OCI-LY3 (cell line): ENCODE results near the gene FOCAD.

Experiments used
- H2AFZ ChIP-seq: fragments of 200-600, 300-600 bp; shearing (Covaris generic); 2 replicates; pipeline ENCODE4 v1.6.0; 2014; ENCODE audit warnings: antibody characterized with exemption, low read depth, low read length
- H3K27ac ChIP-seq: fragments of 200-600, 300-600 bp; sonication (generic); 2 replicates; pipeline ENCODE4 v1.5.1; 2014; ENCODE audit warnings: mild to moderate bottlenecking, low read length, moderate library complexity, mixed read lengths
- H3K27me3 ChIP-seq: fragments of 200-600, 300-600 bp; sonication (generic); 2 replicates; pipeline ENCODE4 v1.6.1; 2014; ENCODE audit warnings: low read depth, low read length, mixed read lengths
- H3K36me3 ChIP-seq: fragments of 200-600, 300-600 bp; sonication (generic); replicated peaks from 2 replicates; pipeline ENCODE3; 2014; ENCODE audit warnings: low read depth, low read length, mixed read lengths
- H3K4me1 ChIP-seq: fragments of 300-600, 200-600 bp; sonication (generic); 2 replicates; pipeline ENCODE4 v1.6.1; 2014; ENCODE audit warnings: low read length, mixed read lengths
- H3K4me2 ChIP-seq: fragments of 200-600, 300-600 bp; sonication (generic); 2 replicates; pipeline ENCODE4 v1.6.1; 2014; ENCODE audit warnings: low read length, mixed read lengths
- H3K4me3 ChIP-seq: fragments of 300-600, 200-600 bp; sonication (generic); 2 replicates; pipeline ENCODE4 v1.5.1; 2014; ENCODE audit warnings: antibody characterized with exemption, mild to moderate bottlenecking, low read length, moderate library complexity
- H3K79me2 ChIP-seq: fragments of 300-600, 200-600 bp; shearing (Covaris generic); 2 replicates; pipeline ENCODE4 v1.6.1; 2014; ENCODE audit warnings: mild to moderate bottlenecking, low read length, mixed read lengths
- H3K9ac ChIP-seq: fragments of 300-600, 200-600 bp; shearing (Covaris generic); 2 replicates; pipeline ENCODE4 v1.6.0; 2014; ENCODE audit warnings: mild to moderate bottlenecking, low read length, moderate library complexity
- H3K9me3 ChIP-seq: fragments of 200-600, 300-600 bp; shearing (Covaris generic); 2 replicates; pipeline ENCODE4 v1.6.1; 2014; ENCODE audit warnings: low read length, mixed read lengths; ENCODE audit not compliant: insufficient read depth
- H4K20me1 ChIP-seq: fragments of 200-600, 300-600 bp; sonication (generic); 2 replicates; pipeline ENCODE4 v1.6.1; 2016; ENCODE audit warnings: low read length, mixed read lengths; ENCODE audit not compliant: insufficient read depth
- CTCF ChIP-seq: fragments of 200-600, 300-600 bp; sonication (generic); IDR thresholded peaks from 2 replicates; pipeline ENCODE4 v1.5.1; 2014; ENCODE audit warnings: antibody characterized with exemption, low read length, low read depth
- EZH2phosphoT487 ChIP-seq: fragments of 200-600 bp; shearing (Covaris generic); IDR thresholded peaks from 2 replicates; pipeline ENCODE4 v1.6.1; 2018; ENCODE audit warnings: antibody characterized with exemption, mixed run types, low read depth

FOCAD gene

GRCh38 chr9:20872340-20872977 is 188.4 kb downstream of the FOCAD start:
- H3K4me3 ChIP-seq = no peak overlapping the region
- H3K27me3 ChIP-seq = no peaks in the 10 kb centered on the region
- H3K9ac ChIP-seq = no peak overlapping the region
- no peak for TF ChIP-seq CTCF
- no peak for TF ChIP-seq EZH2phosphoT487
- H2AFZ ChIP-seq = no peak overlapping the region
- H4K20me1 ChIP-seq = no peaks in the 10 kb centered on the region
- no peak overlapping the region for H3K4me2 ChIP-seq
- no peak overlapping the region for H3K27ac ChIP-seq
- H3K9me3 ChIP-seq = no peaks in the 10 kb centered on the region
- no peaks in the 10 kb centered on the region for H3K79me2 ChIP-seq
- no peaks in the 10 kb centered on the region for H3K36me3 ChIP-seq
- peaks cover 8% of the 10 kb centered on the region for H3K4me1 ChIP-seq

GRCh38 chr9:20873240-20873865 is 189.3 kb downstream of the FOCAD start:
- Histone ChIP-seq H3K4me2 (no peak overlapping the region), H4K20me1 (no peaks in the 10 kb centered on the region), H3K79me2 (no peaks in the 10 kb centered on the region), H3K27me3 (no peaks in the 10 kb centered on the region), H2AFZ (no peak overlapping the region), H3K4me3 (no peak overlapping the region), H3K36me3 (no peaks in the 10 kb centered on the region), H3K4me1 (peaks cover 8% of the 10 kb centered on the region), H3K9ac (no peak overlapping the region), H3K9me3 (no peaks in the 10 kb centered on the region), H3K27ac (no peak overlapping the region)
- TF ChIP-seq EZH2phosphoT487 (no peak), CTCF (no peak)

GRCh38 chr9:20880271-20880670 is 196.2 kb downstream of the FOCAD start:
- H3K4me3 ChIP-seq = no peak overlapping the region
- H3K36me3 ChIP-seq = no peaks in the 10 kb centered on the region
- no peak for TF ChIP-seq CTCF
- no peak for TF ChIP-seq EZH2phosphoT487
- no peaks in the 10 kb centered on the region for H4K20me1 ChIP-seq
- peaks cover 7% of the 10 kb centered on the region; the same call in 1 of the 2 replicates for H3K4me1 ChIP-seq
- H3K9ac ChIP-seq = no peak overlapping the region
- no peak overlapping the region for H3K27ac ChIP-seq
- no peak overlapping the region for H2AFZ ChIP-seq
- H3K4me2 ChIP-seq = no peak overlapping the region
- no peaks in the 10 kb centered on the region for H3K79me2 ChIP-seq
- H3K9me3 ChIP-seq = no peaks in the 10 kb centered on the region
- no peaks in the 10 kb centered on the region for H3K27me3 ChIP-seq

- Histone ChIP-seq H3K4me3 (no peak overlapping the region), H3K4me2 (no peak overlapping the region), H4K20me1 (no peaks in the 10 kb centered on the region), H3K4me1 (peaks cover 7% of the 10 kb centered on the region; the same call in 1 of the 2 replicates), H3K27me3 (no peaks in the 10 kb centered on the region), H3K79me2 (no peaks in the 10 kb centered on the region), H3K36me3 (no peaks in the 10 kb centered on the region), H3K9me3 (no peaks in the 10 kb centered on the region), H3K9ac (no peak overlapping the region), H3K27ac (no peak overlapping the region), H2AFZ (no peak overlapping the region)
- TF ChIP-seq CTCF (no peak), EZH2phosphoT487 (no peak)
These were observed 196.6 kb downstream of the FOCAD start for GRCh38 chr9:20880675-20881074.
